ENCODE data around the gene AGMO. TPM values are rescaled to one million over a fixed set of nuclear protein-coding genes. Genes with fewer than 3 reads are reported as not detected.

The AGMO gene
- total RNA-seq, 1 experiment from 2014 or later: 13.2 TPM

- intact Hi-C loops (cut with micrococcal nuclease; ENCODE audit: unreplicated experiment): no loop called here
- peaks cover 6% of the 10 kb centered on the region for H3K9me3 Mint-ChIP-seq (ENCODE audit: low read depth, unreplicated experiment)
- TF ChIP-seq, protein P1, sequence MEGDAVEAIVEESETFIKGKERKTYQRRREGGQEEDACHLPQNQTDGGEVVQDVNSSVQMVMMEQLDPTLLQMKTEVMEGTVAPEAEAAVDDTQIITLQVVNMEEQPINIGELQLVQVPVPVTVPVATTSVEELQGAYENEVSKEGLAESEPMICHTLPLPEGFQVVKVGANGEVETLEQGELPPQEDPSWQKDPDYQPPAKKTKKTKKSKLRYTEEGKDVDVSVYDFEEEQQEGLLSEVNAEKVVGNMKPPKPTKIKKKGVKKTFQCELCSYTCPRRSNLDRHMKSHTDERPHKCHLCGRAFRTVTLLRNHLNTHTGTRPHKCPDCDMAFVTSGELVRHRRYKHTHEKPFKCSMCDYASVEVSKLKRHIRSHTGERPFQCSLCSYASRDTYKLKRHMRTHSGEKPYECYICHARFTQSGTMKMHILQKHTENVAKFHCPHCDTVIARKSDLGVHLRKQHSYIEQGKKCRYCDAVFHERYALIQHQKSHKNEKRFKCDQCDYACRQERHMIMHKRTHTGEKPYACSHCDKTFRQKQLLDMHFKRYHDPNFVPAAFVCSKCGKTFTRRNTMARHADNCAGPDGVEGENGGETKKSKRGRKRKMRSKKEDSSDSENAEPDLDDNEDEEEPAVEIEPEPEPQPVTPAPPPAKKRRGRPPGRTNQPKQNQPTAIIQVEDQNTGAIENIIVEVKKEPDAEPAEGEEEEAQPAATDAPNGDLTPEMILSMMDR (IDR thresholded peaks at IDR 0.05; ENCODE audit: unreplicated experiment): no peak
- H3K4me3 Mint-ChIP-seq (ENCODE audit: low read depth, unreplicated experiment): no peak overlapping the region
- H3K36me3 Mint-ChIP-seq (ENCODE audit: insufficient read depth, unreplicated experiment): no peaks in the 10 kb centered on the region
- no TSS peak for BruUV-seq (replicated peaks)
- H3K27me3 Mint-ChIP-seq (ENCODE audit: unreplicated experiment): no peaks in the 10 kb centered on the region
- no peak for DNase-seq
- H3K4me1 Mint-ChIP-seq (ENCODE audit: low read depth, unreplicated experiment): peaks cover 7% of the 10 kb centered on the region
- H3K27ac Mint-ChIP-seq (ENCODE audit: unreplicated experiment): no peak overlapping the region
- CTCF ChIA-PET: no interaction called here
Observed at GRCh38 chr7:15584575-15584974, 22.8 kb upstream of the AGMO start.

- BruUV-seq (replicated peaks): no TSS peak
- intact Hi-C loops (cut with micrococcal nuclease; ENCODE audit: unreplicated experiment): no loop called here
- no peak overlapping the region for H3K27ac Mint-ChIP-seq (ENCODE audit: unreplicated experiment)
- DNase-seq: no peak
- H3K9me3 Mint-ChIP-seq (ENCODE audit: low read depth, unreplicated experiment): peaks cover 6% of the 10 kb centered on the region
- peaks cover 7% of the 10 kb centered on the region for H3K4me1 Mint-ChIP-seq (ENCODE audit: low read depth, unreplicated experiment)
- H3K36me3 Mint-ChIP-seq (ENCODE audit: insufficient read depth, unreplicated experiment): no peaks in the 10 kb centered on the region
- no peaks in the 10 kb centered on the region for H3K27me3 Mint-ChIP-seq (ENCODE audit: unreplicated experiment)
- no peak overlapping the region for H3K4me3 Mint-ChIP-seq (ENCODE audit: low read depth, unreplicated experiment)
- CTCF ChIA-PET: interaction anchor here (0.5 kb wide), 1 partner anchor 414 kb away, joined by 3 read pairs; no protein-coding TSS in a partner anchor
- TF ChIP-seq, protein P1 (IDR thresholded peaks at IDR 0.05; ENCODE audit: unreplicated experiment): no peak
Observed at GRCh38 chr7:15582773-15583172, 21.0 kb upstream of the AGMO start.

DNA sequence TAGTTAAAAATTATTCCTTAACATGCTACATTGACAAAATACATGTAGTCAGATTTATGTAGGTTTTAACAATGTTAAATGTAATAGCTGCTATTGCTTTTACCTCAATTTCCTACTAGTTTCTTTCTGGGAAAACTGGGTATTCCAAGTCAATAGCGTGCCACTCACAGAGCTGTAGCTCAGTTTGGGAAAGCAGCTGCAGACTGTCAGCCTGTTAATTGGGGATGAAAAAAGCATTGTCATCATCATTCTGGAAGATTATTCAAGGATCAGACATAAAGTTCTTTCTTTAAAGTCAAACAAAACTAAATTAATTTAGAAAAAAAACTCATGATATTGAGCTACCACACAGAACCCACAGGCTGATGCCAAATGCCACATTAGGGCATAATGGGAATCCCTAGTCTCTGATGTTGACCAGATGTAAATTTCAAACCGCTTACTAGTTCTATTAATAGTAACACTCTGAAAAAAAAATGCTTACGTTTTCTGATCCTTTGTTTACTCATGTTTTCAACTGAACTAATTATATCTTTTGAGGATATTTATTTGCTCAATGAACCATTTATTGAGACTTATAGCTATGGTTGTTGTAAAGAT, 19.6 kb upstream of the AGMO start:
- peaks cover 6% of the 10 kb centered on the region for H3K9me3 Mint-ChIP-seq (ENCODE audit: low read depth, unreplicated experiment)
- no peak for DNase-seq
- CTCF ChIA-PET: interaction anchor here (1.0 kb wide), 1 partner anchor 19 kb away, joined by 3 read pairs; no protein-coding TSS in a partner anchor

GRCh38 chr7:15580604-15581351, 19.0 kb upstream of the AGMO start:
- Mint-ChIP-seq H3K9me3 (ENCODE audit: low read depth, unreplicated experiment) (peaks cover 6% of the 10 kb centered on the region), H3K27me3 (ENCODE audit: unreplicated experiment) (no peaks in the 10 kb centered on the region), H3K4me3 (ENCODE audit: low read depth, unreplicated experiment) (no peak overlapping the region), H3K36me3 (ENCODE audit: insufficient read depth, unreplicated experiment) (no peaks in the 10 kb centered on the region), H3K4me1 (ENCODE audit: low read depth, unreplicated experiment) (no peaks in the 10 kb centered on the region), H3K27ac (ENCODE audit: unreplicated experiment) (no peak overlapping the region)
- TF ChIP-seq, protein P1 (IDR thresholded peaks at IDR 0.05; ENCODE audit: unreplicated experiment): no peak
- CTCF ChIA-PET: interaction anchor here (1.0 kb wide), 1 partner anchor 18 kb away, joined by 3 read pairs; no protein-coding TSS in a partner anchor
- no TSS peak for BruUV-seq (replicated peaks)
- no peak for DNase-seq
- intact Hi-C loops (cut with micrococcal nuclease; ENCODE audit: unreplicated experiment): no loop called here

More for the DNA sequence above, 19.6 kb upstream of the AGMO start:
- H3K36me3 Mint-ChIP-seq (ENCODE audit: insufficient read depth, unreplicated experiment): no peaks in the 10 kb centered on the region
- no TSS peak for BruUV-seq (replicated peaks)
- TF ChIP-seq, protein P1 (IDR thresholded peaks at IDR 0.05; ENCODE audit: unreplicated experiment): no peak
- intact Hi-C loops (cut with micrococcal nuclease; ENCODE audit: unreplicated experiment): no loop called here
- no peaks in the 10 kb centered on the region for H3K4me1 Mint-ChIP-seq (ENCODE audit: low read depth, unreplicated experiment)
- H3K27me3 Mint-ChIP-seq (ENCODE audit: unreplicated experiment): no peaks in the 10 kb centered on the region
- H3K27ac Mint-ChIP-seq (ENCODE audit: unreplicated experiment): no peak overlapping the region
- H3K4me3 Mint-ChIP-seq (ENCODE audit: low read depth, unreplicated experiment): no peak overlapping the region

Data from Calu3 (cell line).